HG03571 (cell line): ENCODE results near the gene PPP1R14C.

ENCODE experiments used
- ATAC-seq: cut with Tn5 transposase; IDR thresholded peaks from one replicate; pipeline ENCODE4 v1.9.1; 2021; ENCODE audit not compliant: unreplicated experiment

Gene PPP1R14C

DNA sequence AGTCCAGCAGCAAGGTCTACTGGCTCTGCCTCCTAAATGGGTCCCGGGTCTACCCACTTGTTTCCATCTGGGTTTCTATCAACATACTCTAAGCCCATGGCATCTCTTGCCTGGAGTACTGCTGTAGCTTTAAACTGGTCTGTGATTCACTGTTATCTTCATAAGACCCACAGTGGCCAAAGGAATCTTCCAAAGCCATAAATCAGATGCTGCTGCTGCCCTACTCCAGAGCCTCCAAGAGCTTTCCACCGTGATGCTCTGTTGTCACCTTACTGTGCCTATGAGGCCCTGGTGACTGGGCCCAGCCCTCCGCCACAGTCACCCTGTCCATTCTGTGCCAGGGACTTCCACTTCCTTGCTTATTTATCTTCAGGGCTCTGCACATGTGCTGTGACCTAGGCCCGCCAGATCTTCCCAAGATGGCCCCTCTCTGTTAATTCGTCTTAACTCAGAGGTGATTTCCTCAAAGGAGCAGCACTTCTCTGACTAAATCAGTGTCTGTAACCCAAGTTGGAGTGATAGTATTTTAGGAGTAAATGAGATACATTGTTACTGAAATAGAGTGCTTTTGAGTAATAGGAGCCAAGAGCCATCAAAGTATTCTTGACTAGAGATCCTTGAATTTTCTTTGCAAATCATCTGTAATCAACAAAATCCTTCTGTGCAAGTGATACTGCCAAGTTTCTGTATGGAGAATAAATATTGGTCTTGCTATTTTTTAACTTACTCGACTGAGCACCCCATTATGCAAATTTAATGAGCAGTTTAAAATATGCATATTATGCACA, 102.5 kb downstream of the PPP1R14C start:
- ATAC-seq = no peak

DNA sequence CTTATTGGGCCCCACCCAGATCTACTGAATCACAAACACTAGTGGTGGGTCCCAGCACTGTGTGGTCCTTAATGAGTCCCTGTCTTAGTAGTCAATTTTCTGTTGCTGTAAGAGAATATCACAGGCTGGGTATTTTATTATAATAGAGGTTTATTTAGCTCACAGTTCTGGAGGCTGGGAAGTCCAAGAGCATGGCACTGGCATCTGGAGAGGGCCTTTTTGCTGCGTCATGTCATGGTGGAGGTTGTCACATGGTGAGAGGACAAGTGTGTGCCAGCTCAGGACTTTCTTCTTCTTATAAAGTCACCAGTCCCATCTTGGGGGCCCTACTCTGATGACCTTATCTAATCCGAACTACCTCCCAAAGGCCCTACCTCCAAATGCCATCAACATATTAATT, 105.0 kb downstream of the PPP1R14C start:
- ATAC-seq = no peak

DNA sequence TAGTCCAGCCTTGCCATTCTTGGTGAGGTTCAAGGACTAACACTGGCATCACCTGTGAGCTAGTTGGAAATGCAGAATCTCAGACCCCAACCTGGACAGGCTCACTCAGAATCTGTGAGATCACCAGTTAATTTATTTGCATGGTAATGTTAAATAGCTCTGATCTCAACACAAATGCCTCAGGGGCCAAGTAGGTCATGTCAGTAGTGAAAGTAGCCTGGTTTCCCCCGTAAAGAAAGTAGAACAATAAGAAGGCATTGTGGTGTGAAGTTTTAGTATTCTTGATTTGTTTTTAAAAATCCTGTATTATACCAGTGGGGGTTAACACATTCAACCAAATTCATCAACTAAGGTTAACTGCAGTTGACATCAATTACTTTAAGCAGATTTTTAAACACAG, 105.5 kb downstream of the PPP1R14C start:
- no peak for ATAC-seq

DNA sequence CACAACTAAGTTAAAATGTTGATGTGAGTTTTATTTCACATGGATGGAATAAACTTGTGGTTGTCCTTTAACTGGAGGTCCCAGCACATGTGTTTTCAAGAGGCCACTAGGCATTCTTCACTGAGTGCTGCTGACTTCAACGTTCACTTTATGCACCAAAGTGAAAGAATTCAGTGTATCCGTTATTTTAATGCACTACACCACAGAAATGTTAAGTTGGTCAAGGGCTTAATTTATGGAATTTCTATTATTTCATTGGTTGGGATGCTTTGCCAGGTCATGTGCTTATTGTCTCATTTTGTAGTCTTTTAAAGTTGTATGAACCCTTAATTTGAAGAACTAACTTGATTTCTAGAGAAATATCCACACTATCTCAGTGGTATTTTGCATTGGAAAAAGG, 106.4 kb downstream of the PPP1R14C start:
- ATAC-seq = no peak

DNA sequence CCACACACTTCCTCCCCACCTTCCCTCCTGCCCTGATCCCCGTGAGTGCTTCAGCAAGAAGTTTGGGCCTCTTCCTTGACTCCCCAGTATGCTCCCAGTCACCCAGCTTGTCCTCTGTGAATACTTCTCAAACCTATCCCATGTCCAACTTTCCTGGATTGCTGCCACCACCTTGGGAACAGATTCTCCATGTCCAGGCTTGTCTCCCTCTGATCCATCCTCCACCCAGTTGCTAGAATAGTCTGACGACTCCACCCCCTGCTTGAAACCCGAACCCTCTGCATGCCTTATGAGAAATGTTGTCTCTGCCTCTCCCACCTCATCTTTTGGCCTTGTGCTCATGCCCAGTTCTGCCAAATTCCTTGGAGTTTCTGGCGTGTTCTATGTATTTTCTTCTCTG, 108.0 kb downstream of the PPP1R14C start:
- ATAC-seq = no peak

DNA sequence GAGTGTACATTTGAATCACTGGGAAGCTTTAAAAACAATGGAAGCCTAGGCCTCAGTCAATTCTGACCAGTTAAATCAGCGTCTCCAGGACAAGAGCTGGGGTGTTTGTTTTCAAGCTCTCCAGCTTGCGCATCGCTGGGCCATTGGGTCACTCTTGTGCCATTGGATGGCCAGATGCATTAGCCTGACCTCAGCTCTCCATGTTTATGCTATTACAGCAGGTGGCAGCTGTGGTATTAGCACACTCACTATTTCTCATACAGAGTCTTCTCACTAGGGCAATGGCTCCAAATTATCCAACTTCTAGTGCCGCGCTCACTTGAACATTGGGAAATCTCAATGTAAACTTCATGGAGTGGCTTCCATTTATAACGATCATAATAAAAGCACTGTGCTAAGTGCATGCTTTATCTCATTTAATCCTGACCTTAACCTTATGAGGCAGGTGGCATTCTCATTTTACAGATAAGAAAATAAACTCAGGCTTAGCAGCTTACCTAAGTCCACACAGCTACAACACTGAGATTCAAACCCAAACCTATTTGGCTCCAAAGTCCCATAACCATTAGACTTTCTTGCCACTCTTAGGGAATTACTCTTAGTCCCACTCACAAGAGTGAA, 108.8 kb downstream of the PPP1R14C start:
- no peak for ATAC-seq

DNA sequence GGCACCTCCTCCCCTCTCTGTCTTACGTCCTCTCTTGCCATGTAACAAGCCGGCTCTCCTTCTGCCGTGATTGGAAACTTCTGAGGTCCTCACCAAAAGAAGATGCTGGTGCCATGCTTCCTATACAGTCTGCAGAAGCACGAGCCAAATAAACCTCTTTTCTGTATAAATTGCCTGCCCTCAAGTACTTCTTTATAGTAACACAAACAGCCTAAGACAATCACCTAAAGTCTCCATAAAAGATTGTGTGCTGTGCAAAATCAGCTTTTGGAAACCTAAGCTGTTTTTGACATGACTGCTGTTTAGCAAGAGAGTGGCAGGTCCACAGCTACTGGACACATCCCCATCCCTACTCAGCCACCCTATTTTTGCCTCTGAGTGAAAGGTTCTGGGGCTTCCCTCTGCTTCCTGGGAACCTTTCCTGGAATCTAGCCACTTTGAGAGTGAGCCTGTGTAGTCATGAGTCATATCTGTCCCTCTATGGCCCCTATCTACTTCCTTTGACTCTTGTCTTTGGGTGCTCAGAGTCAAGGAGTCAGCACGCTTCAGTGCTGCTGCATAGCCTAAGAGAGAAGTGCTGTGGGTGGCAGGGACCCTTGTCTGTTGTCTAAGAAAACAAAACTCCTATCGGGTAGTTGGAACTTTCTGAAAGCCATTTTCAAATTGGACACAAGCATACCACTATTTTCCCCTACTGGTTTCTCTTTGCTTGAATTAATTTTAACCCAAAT, 110.0 kb downstream of the PPP1R14C start:
- ATAC-seq = no peak

DNA sequence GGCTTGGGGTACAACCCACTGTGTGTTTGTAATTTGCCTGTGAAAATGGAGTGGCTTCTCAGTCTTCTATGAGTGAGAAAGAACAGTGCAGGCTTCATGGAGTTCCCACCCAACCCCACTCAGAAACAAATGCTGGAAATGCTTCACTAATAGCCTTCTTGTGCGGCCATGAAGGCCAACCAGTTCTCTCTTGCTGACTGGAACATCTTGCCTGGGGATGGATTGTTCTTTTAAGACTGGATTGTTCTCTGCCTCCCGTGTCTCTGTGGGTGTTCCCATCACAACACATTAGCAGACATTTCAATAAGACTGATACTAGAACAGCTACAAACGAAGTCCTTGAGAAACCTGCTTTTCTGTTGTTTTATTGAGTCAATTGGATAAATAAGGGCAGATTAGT, 110.6 kb downstream of the PPP1R14C start:
- no peak for ATAC-seq

DNA sequence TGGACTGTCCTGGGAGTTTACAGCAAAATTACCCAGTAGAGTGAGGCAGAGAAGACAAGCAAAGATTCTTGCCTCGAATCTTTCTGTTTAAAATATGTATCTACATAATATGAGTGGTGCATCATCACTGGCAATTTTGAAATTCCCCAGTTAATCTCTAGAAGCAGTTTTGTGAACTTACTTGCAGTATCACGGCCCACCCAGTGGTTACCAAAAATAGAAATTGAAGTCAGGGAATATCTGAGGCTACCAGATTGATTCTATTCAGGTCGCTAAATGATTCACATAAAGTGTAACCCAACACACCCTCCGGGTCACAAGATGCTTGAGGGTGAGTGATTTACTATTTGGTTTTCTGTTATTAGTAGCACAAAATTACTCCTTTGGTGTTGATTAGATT, 111.9 kb downstream of the PPP1R14C start:
- ATAC-seq = no peak

DNA sequence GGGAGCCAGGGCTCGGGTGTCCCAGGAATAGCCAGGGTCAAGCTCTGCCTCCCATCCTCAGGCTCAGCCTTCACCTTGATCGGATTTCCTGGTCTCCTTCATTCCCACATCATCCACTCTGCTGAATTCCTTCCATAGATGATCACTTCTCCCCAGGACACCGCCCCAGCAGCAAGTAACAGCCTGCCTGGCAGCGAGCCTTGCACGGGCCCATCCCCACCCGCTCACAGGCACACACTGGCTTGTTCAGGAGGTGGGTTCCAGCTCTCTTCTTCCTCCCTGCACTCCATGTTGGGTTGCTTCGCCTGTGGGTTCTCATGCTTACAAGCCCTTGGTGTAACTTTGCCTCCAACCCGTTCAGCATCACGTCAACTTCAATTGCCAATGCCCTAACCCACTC, 113.0 kb downstream of the PPP1R14C start:
- ATAC-seq = no peak

DNA sequence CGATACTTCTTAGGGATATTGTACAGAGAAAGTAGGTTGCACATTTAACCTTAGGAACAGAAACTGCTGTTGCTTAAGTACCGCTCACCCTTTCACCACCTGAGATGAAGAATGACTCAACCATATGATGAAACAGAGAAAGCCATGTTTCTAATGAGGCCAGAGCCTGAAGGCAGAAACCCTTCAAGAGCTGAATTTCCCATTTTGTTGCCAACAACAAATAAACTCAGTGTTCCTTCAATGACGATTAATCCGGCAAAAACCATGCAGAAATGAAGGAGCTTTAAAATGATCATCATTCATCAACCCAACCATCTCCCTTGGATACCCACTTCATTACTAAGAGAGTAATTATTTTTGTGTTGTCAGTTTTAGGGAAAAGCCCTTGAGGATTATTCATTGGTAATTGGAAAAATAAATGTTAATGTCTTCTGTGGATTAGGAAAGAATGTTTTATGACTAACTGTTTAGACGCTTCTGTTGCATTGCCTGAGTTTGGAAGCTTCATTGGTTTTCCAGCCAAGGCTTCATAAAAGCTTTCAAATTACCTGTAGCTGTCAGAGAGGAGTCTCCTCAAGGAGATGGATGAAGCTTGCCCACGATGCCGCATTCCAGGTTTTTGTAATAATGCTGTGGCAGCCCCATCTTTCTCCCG, 113.9 kb downstream of the PPP1R14C start:
- no peak for ATAC-seq

DNA sequence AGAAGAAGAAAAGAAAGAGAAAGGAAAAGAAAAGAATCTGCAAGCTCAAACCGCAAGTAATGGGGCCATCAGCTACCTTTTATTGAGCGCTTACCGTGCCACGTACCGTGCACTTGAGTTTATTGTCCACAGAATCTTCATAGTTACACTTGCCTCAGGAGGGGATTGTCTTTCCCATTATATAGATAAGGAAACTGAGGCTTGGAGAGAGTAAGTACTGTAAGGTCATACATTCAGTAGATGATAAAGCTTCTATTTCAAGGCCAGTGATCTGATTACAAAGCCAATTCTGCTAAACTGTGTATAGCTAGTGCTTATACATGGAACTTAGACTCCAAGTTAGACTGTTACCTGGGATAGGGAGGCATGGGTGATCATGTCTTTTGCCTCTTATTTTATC, 115.5 kb downstream of the PPP1R14C start:
- ATAC-seq = no peak

DNA sequence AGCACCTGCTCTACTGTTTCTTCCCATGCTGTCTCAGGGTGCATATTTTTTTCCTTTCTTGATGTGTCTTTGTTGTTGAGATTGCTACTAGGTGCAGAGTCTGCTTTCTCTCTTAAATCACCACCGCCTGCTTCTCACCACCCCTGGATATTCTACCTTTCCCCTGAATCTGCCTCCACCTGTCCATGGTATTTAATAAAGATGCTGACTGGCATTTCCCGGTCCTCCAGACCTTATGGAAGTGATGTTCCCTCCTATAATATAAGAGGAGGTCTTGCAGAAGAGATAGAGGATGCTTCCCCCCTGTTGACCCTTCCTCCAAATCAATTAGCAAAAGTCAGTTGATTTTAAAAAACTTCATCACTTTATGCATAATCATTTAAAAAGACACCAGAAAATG, 118.1 kb downstream of the PPP1R14C start:
- no peak for ATAC-seq

DNA sequence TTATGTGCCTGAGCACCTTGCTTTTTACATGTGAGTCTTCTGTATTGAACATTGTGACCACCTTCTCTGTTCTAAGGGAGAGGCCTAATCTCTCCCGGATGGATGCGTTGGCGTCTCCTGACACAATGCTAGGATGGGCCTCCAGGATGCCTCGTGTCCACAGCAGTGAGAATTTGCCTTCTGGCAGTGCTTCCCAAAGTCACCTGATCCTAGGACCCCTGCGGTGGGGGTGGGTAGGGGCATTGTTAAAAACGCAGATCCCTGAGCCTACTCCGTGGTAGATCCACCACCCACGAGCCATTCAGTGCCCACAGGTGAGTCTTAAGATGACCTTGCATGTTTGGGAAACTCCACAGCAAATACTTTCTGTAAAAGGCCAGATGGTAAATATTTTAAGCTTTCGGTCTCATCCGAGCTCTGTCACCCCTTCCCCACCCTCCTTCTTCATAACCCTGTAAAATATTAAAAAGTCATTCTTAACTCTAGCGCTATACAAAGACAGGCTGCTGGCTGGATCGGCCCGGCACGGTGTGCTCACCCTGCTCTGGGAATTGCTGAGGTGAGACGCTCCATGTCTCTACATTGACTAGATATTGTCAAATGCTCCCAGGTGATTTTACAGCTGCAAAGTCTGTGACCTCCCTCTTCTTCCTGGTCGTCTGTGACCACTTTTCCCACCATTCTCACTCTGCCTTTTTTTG, 119.3 kb downstream of the PPP1R14C start:
- no peak for ATAC-seq

DNA sequence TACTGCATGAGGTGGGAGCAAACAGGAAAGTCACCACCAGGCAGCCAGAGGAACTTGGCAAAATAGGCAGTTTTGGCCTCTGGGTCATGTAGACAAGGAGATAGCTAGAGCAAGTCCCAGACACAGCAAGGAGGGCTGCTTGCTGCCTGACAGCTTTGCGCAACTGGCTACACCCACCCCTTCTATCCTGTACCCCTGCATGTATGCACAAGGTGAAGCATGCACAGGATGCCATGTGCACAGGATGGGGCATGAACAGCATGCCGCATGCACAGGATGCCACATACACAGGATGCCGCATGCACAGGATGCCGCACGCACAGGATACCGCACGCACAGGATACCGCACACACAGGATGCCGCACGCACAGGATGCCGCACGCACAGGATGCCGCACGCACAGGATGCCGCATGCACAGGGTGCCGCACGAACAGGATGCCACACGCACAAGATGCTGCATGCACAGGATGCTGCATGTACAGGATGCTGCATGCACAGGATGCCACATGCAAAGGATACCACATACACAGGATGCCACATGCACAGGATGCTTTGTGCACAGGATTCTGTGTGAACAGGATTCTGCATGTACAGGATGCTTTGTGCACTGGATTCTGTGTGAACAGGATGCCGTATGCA, 121.0 kb downstream of the PPP1R14C start:
- ATAC-seq = no peak

DNA sequence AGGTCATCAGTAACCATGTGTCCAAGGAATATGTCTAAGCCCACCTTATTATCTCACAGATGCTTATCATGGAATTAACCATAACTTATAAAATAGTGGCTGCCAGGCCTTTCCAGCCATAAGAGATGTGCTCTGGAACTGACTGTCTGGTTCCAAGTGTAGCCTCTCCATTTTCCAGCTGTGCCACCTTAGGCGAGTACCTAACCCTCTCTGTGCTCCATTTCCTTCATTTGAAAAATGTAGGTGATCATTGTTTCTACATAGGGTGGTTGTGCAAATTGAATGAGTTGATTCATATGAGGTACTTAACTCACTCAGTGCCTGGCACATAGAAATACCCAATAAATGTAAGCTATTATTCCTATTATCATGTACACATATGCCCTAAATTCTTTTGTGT, 123.5 kb downstream of the PPP1R14C start:
- no peak for ATAC-seq

DNA sequence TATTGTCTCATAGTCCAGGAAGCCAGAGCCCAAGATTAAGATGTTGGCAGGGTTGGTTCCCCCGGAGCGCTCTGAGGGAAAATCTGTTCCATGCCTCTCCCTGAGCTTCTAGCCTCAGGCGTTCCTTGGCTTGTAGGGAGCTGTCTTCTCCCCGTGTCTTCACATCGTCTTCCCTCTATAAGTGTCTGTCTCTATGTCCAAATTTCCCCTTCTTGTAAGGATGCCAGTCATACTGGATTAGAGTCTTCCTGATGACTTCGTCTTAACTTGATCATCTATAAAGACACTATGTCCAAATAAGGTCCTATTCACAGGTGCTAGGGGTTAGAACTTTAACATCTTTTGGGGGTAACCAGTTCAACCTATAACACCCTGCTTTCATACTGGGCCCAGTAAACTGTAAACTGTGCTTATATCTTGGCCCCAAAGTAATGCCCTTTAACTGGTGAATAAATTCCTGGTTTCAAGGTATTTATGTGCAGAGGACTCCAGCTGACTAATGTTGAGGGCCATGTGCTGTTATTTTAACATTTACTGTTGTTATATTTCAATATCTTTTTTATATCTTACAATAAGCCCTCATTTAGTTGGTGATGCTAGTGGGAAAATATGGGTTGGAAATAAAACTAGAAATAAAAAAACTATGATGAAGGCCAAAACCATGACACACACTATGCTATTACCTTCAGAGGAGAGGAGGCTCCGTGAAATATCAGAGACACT, 124.3 kb downstream of the PPP1R14C start:
- ATAC-seq = no peak

DNA sequence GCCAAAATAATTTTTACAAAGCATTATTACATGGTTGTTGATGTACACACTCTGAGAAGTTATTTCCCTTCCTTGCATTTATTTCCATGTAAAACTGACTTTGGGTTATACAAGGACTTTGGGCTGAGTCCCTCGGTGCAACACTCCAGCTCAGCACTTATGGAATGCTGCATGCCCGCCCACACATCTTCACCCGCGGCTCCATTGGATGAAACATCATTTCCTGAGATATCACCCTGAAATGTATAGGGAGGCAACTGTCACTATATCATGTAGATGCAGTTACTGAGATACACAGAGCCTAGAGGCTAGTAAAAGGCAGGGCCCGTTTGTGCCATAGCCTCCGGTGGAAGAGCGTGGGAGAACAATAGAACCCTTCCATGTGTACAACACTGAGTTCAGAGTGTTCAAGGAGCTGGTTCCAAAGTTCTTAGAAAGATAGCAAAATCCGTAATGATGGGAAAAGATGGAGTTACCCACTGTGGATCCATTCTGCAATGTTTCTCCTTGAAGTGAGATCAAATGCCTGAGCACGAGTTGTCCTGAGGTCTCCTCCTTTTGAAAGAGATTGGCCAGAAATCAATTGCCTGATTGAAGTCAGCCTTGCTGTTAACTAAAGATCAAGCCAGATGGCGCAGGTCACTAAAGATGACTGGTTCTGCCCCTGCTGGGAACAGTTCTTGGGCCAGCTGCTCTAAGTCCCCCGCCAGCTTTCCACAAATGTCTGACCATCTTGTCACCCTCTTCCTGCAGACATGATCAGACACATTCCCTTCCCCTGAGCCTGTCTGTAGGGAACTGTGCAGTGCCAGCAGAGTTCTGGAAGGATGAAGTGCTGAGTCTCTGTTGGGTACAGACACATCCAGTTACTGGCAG, 125.1 kb downstream of the PPP1R14C start:
- ATAC-seq = no peak
